Vagina (tissue), 2 donors: ENCODE results near the gene OR1I1. TPM values are rescaled to one million over a fixed set of nuclear protein-coding genes. Genes with fewer than 3 reads are reported as not detected.

Experiments used
- DNase-seq, 2 donors: peaks; one replicate each; pipeline ENCODE4 v3.0.0-alpha.2; 2017; ENCODE audit errors: extremely low spot score in 2 of 2
- H3K27ac ChIP-seq: fragments of 200-600 bp; sonication (generic); one replicate; pipeline ENCODE4 v1.5.1; 2019
- H3K27me3 ChIP-seq: fragments of 200-600 bp; sonication (generic); one replicate; pipeline ENCODE4 v1.5.1; 2019
- H3K36me3 ChIP-seq, 2 donors: fragments of 200-600 bp; sonication (generic); one replicate each; pipeline ENCODE4 v1.5.1; 2017 to 2019
- H3K4me1 ChIP-seq: fragments of 200-600 bp; sonication (generic); one replicate; pipeline ENCODE4 v1.5.1; 2019
- H3K4me3 ChIP-seq, 2 donors: fragments of 200-600 bp; sonication (generic); 1 replicate in 1 of 2; 2 replicates in 1 of 2; pipeline ENCODE4 v1.5.1; 2016 to 2019
- H3K9me3 ChIP-seq: fragments of 200-600 bp; sonication (generic); one replicate; pipeline ENCODE4 v1.5.1; 2019
- CTCF ChIP-seq, 3 experiments: fragments of 450-650 bp in 2 of 3; fragments of 200-600 bp in 1 of 3; sonication (generic) in 1 of 3; IDR thresholded peaks; one replicate each; pipeline ENCODE4 v1.5.1; 2017 to 2019; ENCODE audit warnings: antibody characterized with exemption in 3 of 3, mild to moderate bottlenecking in 2 of 3, moderate library complexity in 2 of 3
- POLR2A ChIP-seq, 2 donors: fragments of 450-650 bp; IDR thresholded peaks; one replicate each; pipeline ENCODE4 v1.6.1; 2017; ENCODE audit warnings: antibody characterized with exemption in 2 of 2, mild to moderate bottlenecking in 2 of 2, moderate library complexity in 2 of 2
- POLR2AphosphoS5 ChIP-seq, 2 donors: sonication (generic); formaldehyde crosslinking; IDR thresholded peaks; one replicate each; pipeline ENCODE4 v1.9.0; 2017; ENCODE audit warnings: antibody characterized with exemption in 2 of 2, mild to moderate bottlenecking in 2 of 2, low read depth in 1 of 2; ENCODE audit not compliant: insufficient read depth in 1 of 2
- intact Hi-C: fragments of 100-400 bp; cut with DNase I; formaldehyde crosslinking; loops from one replicate; pipeline ENCODE4 v1.15.1; 2023
- total RNA-seq: library from RNA; depleted of rRNA; stranded (reverse); fragments of >200 nt; gene quantifications from one replicate; pipeline ENCODE4 v1.2.3, GENCODE V29; 2016

Gene OR1I1
- total RNA-seq, 1 donor from 2014 or later: not detected

- H3K9me3 ChIP-seq: no peaks in the 10 kb centered on the region
- no peak for DNase-seq
- TF ChIP-seq POLR2AphosphoS5 (IDR thresholded peaks at IDR 0.05; ENCODE audit: insufficient read depth in 1 of 2, low read depth in 1 of 2): peak in 1 of 2 donors; percentile 68
- no peak for TF ChIP-seq CTCF (IDR thresholded peaks at IDR 0.05)
- H3K36me3 ChIP-seq: no peaks in the 10 kb centered on the region
- no peaks in the 10 kb centered on the region for H3K27me3 ChIP-seq
- H3K4me3 ChIP-seq: no peak overlapping the region
- H3K4me1 ChIP-seq: no peaks in the 10 kb centered on the region
- H3K27ac ChIP-seq: no peak overlapping the region
- intact Hi-C loops: no loop called here
These were observed 54.4 kb downstream of the OR1I1 start for GRCh38 chr19:15136234-15136954.

- intact Hi-C loops: no loop called here
- Histone ChIP-seq H3K27ac (no peak overlapping the region), H3K9me3 (no peaks in the 10 kb centered on the region), H3K4me1 (no peaks in the 10 kb centered on the region), H3K27me3 (no peaks in the 10 kb centered on the region), H3K4me3 (no peak overlapping the region), H3K36me3 (no peaks in the 10 kb centered on the region)
- TF ChIP-seq POLR2AphosphoS5 (IDR thresholded peaks at IDR 0.05; ENCODE audit: insufficient read depth in 1 of 2, low read depth in 1 of 2) (no peak), POLR2A (IDR thresholded peaks at IDR 0.05) (no peak), CTCF (IDR thresholded peaks at IDR 0.05) (no peak)
- no peak for DNase-seq
These were observed 55.8 kb downstream of the OR1I1 start for GRCh38 chr19:15137777-15138176.

GRCh38 chr19:15138427-15138826, 56.4 kb downstream of the OR1I1 start:
- Histone ChIP-seq H3K9me3 (no peaks in the 10 kb centered on the region), H3K27ac (no peak overlapping the region), H3K4me1 (no peaks in the 10 kb centered on the region), H3K36me3 (no peaks in the 10 kb centered on the region), H3K4me3 (no peak overlapping the region), H3K27me3 (no peaks in the 10 kb centered on the region)
- no peak for TF ChIP-seq POLR2A (IDR thresholded peaks at IDR 0.05)
- no peak for TF ChIP-seq POLR2AphosphoS5 (IDR thresholded peaks at IDR 0.05; ENCODE audit: insufficient read depth in 1 of 2, low read depth in 1 of 2)
- no peak for TF ChIP-seq CTCF (IDR thresholded peaks at IDR 0.05)
- intact Hi-C loops: no loop called here
- DNase-seq: no peak

GRCh38 chr19:15141143-15141542, 59.1 kb downstream of the OR1I1 start:
- no peaks in the 10 kb centered on the region for H3K4me1 ChIP-seq
- H3K4me3 ChIP-seq: no peak overlapping the region
- no peaks in the 10 kb centered on the region for H3K9me3 ChIP-seq
- TF ChIP-seq POLR2A (IDR thresholded peaks at IDR 0.05) (no peak), CTCF (IDR thresholded peaks at IDR 0.05) (no peak)
- no peaks in the 10 kb centered on the region for H3K36me3 ChIP-seq
- H3K27ac ChIP-seq: no peak overlapping the region
- intact Hi-C loops: no loop called here
- no peaks in the 10 kb centered on the region for H3K27me3 ChIP-seq
- DNase-seq: no peak

- Histone ChIP-seq H3K27ac (no peak overlapping the region), H3K36me3 (no peaks in the 10 kb centered on the region), H3K4me1 (no peaks in the 10 kb centered on the region), H3K27me3 (no peaks in the 10 kb centered on the region), H3K4me3 (no peak overlapping the region), H3K9me3 (no peaks in the 10 kb centered on the region)
- intact Hi-C loops: no loop called here
- no peak for DNase-seq
- no peak for TF ChIP-seq POLR2AphosphoS5 (IDR thresholded peaks at IDR 0.05; ENCODE audit: insufficient read depth in 1 of 2, low read depth in 1 of 2)
- TF ChIP-seq CTCF (IDR thresholded peaks at IDR 0.05): no peak
- no peak for TF ChIP-seq POLR2A (IDR thresholded peaks at IDR 0.05)
These were observed 60.3 kb downstream of the OR1I1 start for GRCh38 chr19:15142313-15142712.
